Panc1 (cell line): ENCODE results near the gene SEMA5B. TPM values are rescaled to one million over a fixed set of nuclear protein-coding genes. Genes with fewer than 3 reads are reported as not detected.
A peak's percentile ranks its signal among the peaks of the same experiment; 100 is the strongest.

Experiments
- ATAC-seq: fragments of 200-7000 bp; cut with Tn5 transposase; 2 replicates; pipeline ENCODE4 v1.9.1; 2020; ENCODE audit warnings: mild to moderate bottlenecking, moderate library complexity
- BruUV-seq: library from RNA; stranded (reverse); fragments of 400-500 nt; replicated peaks from 2 replicates; lab custom pipeline; 2021; lab: Mats Ljungman, UMichigan
- CTCF ChIA-PET: fragments of 300-600 bp; sonication (Branson Sonifier 250); formaldehyde crosslinking; loops from one replicate; lab custom pipeline; 2022; ENCODE audit warnings: antibody characterized with exemption; lab: Charles Lee
- POLR2A ChIA-PET: fragments of 300-600 bp; sonication (Branson Sonifier 250); formaldehyde crosslinking; loops from one replicate; lab custom pipeline; 2022; ENCODE audit warnings: antibody characterized with exemption; lab: Charles Lee
- DNase-seq: peaks from one replicate; pipeline ENCODE4 v3.0.0-alpha.2; 2010; ENCODE audit warnings: low read depth, low spot score
- H3K27ac ChIP-seq: 2 replicates; pipeline ENCODE4 v1.5.1; 2011; ENCODE audit warnings: mild to moderate bottlenecking, low read length, inconsistent platforms
- H3K27me3 ChIP-seq: fragments of 200-500 bp; sonication (Bioruptor generic); 2 replicates; pipeline ENCODE4 v1.6.0; 2014; ENCODE audit warnings: low read length, inconsistent platforms; ENCODE audit not compliant: control insufficient read depth, insufficient read depth
- H3K36me3 ChIP-seq: fragments of 200-500 bp; sonication (Bioruptor generic); 2 replicates; pipeline ENCODE4 v1.5.1; 2014; ENCODE audit warnings: inconsistent platforms, mild to moderate bottlenecking, low read length, moderate library complexity; ENCODE audit not compliant: control insufficient read depth, insufficient read depth
- H3K4me1 ChIP-seq: 2 replicates; pipeline ENCODE4 v1.5.1; 2011; ENCODE audit warnings: inconsistent platforms, mild to moderate bottlenecking, low read length, moderate library complexity; ENCODE audit not compliant: control insufficient read depth, insufficient read depth
- H3K4me3 ChIP-seq, 2 experiments: 2 replicates each; pipeline ENCODE4 v1.5.1; 2011 to 2012; ENCODE audit warnings: low read depth in 2 of 2, low read length in 2 of 2, mild to moderate bottlenecking in 2 of 2, inconsistent platforms in 1 of 2, moderate library complexity in 1 of 2
- H3K9me3 ChIP-seq: fragments of 200-500 bp; sonication (Bioruptor generic); 2 replicates; pipeline ENCODE4 v1.5.1; 2014; ENCODE audit warnings: low read depth, mild to moderate bottlenecking, inconsistent platforms, low read length, moderate library complexity; ENCODE audit not compliant: control insufficient read depth, insufficient read depth
- CTCF ChIP-seq: fragments of 450-650 bp; IDR thresholded peaks from 2 replicates; pipeline ENCODE4 v1.5.1; 2017; ENCODE audit warnings: mild to moderate bottlenecking
- POLR2AphosphoS5 ChIP-seq: IDR thresholded peaks from 2 replicates; pipeline ENCODE4 v1.6.1; 2012; ENCODE audit warnings: mild to moderate bottlenecking, low read depth, low read length, moderate library complexity
- REST ChIP-seq, 2 experiments: IDR thresholded peaks; 2 replicates each; pipeline ENCODE4 v1.6.1; 2011 to 2012; ENCODE audit warnings: low read depth in 2 of 2, control low read depth in 1 of 2, low read length in 1 of 2, mild to moderate bottlenecking in 1 of 2, moderate library complexity in 1 of 2; ENCODE audit not compliant: insufficient read depth in 1 of 2
- SIN3A ChIP-seq: IDR thresholded peaks from 2 replicates; pipeline ENCODE4 v1.6.1; 2012; ENCODE audit warnings: low read depth, mild to moderate bottlenecking, low read length, moderate library complexity, borderline replicate concordance; ENCODE audit not compliant: insufficient read depth
- TCF7L2 ChIP-seq: IDR thresholded peaks from 2 replicates; pipeline ENCODE4 v1.6.1; 2011; ENCODE audit warnings: mild to moderate bottlenecking, low read depth, low read length, inconsistent platforms
- in situ Hi-C: cut with HindIII; loops from 2 replicates; pipeline ENCODE4 v1.10.0; 2016; ENCODE audit warnings: low sequenced_read_pairs, low pct_unique_long_range_greater_than_20kb
- intact Hi-C: fragments of 100-400 bp; cut with micrococcal nuclease; formaldehyde crosslinking; loops from one replicate; pipeline ENCODE4 v1.10.0; 2022; ENCODE audit not compliant: unreplicated experiment
- total RNA-seq: library from RNA; stranded (reverse); gene quantifications from one replicate; pipeline ENCODE4 v1.2.1, GENCODE V29; 2021; ENCODE audit not compliant: unreplicated experiment

SEMA5B gene
- total RNA-seq, 1 experiment from 2014 or later: 1.2 TPM

- CTCF ChIA-PET: no interaction called here
- no TSS peak for BruUV-seq
- in situ Hi-C loops: no loop called here
Measured at GRCh38 chr3:123076112-123076495, 48.5 kb upstream of the SEMA5B start.

DNA sequence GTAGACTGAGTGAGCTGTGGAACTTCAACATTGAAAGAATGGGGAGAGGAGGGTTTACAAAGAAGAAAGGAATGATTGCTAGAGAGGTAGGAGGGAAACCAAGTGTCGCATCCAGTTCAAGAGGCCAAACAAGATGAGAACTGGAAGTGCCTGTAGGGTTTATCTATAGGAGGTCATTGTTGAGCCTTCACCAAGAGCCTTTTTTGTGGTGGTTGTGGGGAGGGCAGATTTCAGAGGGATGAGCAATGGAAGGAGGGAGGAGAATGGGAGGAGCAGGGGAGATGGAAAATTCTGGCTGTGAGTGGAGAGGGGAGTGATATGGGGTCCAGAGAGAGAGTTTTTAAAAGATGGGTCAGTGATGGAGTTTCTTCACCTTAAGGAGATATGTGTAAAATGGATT is 47.8 kb upstream of the SEMA5B start:
- CTCF ChIA-PET: no interaction called here
- POLR2A ChIA-PET: interaction anchor here (0.8 kb wide), 1 partner anchor 8 kb away, joined by 3 read pairs; no protein-coding TSS in a partner anchor
- intact Hi-C loops: no loop called here
- DNase-seq (no peak), ATAC-seq (no peak)
- Histone ChIP-seq H3K27ac (no peak overlapping the region; the same call in 1 of the 2 replicates), H3K27me3 (no peaks in the 10 kb centered on the region), H3K4me3 (no peak overlapping the region), H3K36me3 (no peaks in the 10 kb centered on the region), H3K4me1 (peaks cover 56% of the 10 kb centered on the region), H3K9me3 (no peaks in the 10 kb centered on the region)
- in situ Hi-C loops: no loop called here
- TF ChIP-seq SIN3A (no peak), POLR2AphosphoS5 (no peak), REST (IDR thresholded peaks at IDR 0.05; ENCODE audit: insufficient read depth in 1 of 2, low read depth in 2 of 2, low read length in 1 of 2) (no peak), TCF7L2 (no peak), CTCF (no peak)
- no TSS peak for BruUV-seq

More at GRCh38 chr3:123076112-123076495, 48.5 kb upstream of the SEMA5B start:
- Histone ChIP-seq H3K9me3 (no peaks in the 10 kb centered on the region), H3K36me3 (no peaks in the 10 kb centered on the region), H3K27me3 (no peaks in the 10 kb centered on the region), H3K4me1 (peaks cover 56% of the 10 kb centered on the region), H3K4me3 (no peak overlapping the region), H3K27ac (0 out of 2 replicates have a peak overlapping the region, but pooled peaks have one; percentile 26)
- ATAC-seq (no peak), DNase-seq (no peak)
- intact Hi-C loops: no loop called here
- TF ChIP-seq SIN3A (no peak), TCF7L2 (no peak), REST (IDR thresholded peaks at IDR 0.05; ENCODE audit: insufficient read depth in 1 of 2, low read depth in 2 of 2, low read length in 1 of 2) (no peak), POLR2AphosphoS5 (no peak), CTCF (no peak)
- POLR2A ChIA-PET: interaction anchor here (0.6 to 0.8 kb wide), 2 partner anchors 9 kb away, joined by 3 to 9 read pairs; partner anchors contain the start of gene PDIA5
